NAMALWA (cell line): ENCODE measurements around the gene MYCBPAP.

ENCODE experiments used
- DNase-seq: peaks from one replicate; pipeline ENCODE4 v3.0.0-alpha.2; 2015; ENCODE audit warnings: low spot score

MYCBPAP gene

DNA sequence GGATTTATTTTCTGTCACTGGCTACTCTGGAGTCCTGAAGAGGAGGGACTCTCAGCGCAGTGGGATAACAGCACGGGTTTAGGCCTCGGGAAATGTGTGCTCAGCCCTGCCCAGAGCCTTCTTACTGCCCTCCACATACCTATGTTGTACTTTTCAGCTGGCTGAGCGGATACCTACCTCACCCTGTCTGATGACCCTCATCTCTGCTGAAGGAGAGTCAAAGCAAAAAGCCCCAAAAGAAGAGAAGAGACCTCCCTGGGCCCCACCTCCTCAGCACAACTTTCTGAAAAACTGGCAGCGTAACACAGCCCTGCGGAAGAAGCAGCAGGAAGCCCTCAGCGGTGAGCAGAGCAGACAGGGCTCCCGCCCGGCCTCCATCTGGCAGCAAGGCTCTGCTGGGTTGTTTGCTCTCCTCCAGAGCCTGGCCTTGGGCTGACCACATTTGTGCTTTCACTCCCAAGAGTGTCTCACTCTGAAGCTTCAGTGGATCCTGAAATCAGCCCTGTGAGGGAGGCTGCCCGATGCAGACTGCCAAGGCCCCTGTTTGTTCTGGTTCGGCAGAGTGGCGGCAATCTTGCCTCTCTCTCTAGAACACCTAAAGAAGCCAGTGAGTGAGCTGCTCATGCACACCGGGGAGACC, 10.3 kb downstream of the MYCBPAP start:
- DNase-seq = no peak

DNA sequence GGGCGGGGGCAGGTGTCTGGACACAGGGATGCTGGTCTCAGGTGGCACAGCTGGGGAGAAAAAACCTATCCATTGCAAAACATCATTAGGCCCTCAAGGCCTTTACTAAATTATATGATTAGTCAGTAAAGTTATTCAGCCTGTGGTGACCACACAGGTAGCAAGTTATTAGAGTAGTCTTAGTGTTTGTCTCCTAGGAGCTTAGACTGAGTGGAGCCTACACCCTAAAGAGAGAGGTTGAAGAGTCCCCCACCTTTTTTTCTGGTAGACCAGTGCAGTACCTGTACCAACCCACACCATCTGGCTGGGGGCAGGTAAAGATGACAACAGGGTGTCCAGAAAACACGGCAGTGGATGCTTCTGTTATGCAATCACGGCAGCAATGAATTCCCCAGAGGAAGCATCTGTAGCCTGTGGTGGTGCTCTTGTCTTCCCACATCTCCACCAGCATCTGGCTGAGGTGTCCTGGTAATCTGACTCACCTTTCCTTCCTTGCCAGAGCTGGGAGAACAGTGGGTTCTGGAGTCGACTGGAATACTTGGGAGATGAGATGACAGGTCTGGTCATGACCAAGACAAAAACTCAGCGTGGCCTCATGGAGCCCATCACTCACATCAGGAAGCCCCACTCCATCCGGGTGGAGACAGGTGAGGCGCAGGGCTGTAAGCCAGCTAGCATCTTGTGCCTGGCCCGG, 11.0 kb downstream of the MYCBPAP start:
- DNase-seq = no peak

- no peak for DNase-seq
Observed at GRCh38 chr17:50520483-50520882, 12.2 kb downstream of the MYCBPAP start.

DNA sequence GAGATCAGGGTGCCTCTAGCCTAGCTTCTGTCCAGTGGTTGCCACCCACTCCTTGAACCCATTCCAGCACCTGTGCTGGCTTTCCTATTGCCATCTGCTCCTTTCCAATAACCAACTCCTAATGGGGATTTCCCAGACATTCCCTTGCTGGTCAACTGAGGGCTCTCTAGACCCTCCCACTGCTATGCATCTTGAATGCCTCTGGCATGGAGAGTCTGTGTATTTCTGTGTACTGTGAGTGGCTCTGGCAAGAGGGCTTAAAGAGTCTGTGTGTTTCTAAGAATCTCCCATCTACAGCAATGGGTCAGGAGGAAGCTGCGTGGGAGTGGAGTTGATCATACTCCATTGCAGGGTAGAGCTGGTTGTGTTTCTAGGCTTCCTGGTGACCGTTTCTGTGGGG, 13.3 kb downstream of the MYCBPAP start:
- DNase-seq = no peak

DNA sequence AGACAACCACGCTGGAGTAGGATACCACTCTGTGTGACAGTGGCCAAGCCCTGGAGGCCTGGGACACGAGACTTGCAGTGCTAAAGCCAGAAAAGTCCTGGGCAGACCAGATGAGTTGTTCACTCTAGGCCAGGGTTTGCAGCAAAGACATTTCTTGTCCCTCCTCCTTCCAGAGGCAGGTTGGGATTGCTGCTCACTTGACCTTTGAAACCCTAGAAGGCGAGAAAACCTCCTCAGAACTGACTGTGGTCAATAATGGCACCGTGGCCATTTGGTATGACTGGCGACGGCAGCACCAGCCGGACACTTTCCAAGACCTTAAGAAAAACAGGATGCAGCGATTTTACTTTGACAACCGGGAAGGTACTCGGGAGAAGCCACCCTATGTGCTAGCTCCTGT, 14.5 kb downstream of the MYCBPAP start:
- DNase-seq = no peak

DNA sequence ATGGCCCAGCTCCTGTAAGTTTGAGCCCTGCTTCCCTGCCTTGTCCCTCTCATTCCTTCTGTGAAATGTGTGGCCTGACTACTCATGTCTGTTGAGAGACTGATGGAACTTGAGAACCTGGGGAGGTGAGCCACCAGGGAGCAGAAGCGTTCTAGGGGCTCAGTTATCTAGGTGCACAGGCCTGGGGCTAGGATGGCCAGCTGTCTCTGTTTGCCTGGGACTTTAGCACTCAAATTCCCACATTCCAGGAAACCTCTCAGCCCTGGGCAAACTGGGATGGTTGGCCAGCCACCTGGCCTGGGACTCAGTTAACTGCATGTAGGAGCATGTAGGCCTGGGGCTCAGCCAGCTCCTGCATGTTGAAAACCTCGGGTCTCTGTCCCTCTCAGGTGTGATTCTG, 15.0 kb downstream of the MYCBPAP start:
- no peak for DNase-seq

DNA sequence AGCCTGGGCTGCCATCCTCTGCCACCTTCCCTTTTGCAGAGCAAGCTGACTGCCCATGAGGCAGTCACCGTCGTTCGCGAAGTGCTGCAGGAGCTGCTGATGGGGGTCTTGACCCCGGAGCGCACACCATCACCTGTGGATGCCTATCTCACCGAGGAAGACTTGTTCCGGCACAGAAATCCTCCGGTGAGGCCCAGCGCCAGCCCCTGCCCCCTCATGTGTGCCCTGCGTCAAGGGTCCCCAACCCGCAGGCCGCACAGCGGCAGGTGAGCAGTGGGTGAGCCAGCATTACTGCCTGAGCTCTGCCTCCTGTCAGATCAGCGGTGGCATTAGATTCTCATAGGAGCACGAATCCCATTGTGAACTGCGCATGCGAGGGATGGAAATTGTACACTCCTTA, 16.6 kb downstream of the MYCBPAP start:
- DNase-seq = no peak

DNA sequence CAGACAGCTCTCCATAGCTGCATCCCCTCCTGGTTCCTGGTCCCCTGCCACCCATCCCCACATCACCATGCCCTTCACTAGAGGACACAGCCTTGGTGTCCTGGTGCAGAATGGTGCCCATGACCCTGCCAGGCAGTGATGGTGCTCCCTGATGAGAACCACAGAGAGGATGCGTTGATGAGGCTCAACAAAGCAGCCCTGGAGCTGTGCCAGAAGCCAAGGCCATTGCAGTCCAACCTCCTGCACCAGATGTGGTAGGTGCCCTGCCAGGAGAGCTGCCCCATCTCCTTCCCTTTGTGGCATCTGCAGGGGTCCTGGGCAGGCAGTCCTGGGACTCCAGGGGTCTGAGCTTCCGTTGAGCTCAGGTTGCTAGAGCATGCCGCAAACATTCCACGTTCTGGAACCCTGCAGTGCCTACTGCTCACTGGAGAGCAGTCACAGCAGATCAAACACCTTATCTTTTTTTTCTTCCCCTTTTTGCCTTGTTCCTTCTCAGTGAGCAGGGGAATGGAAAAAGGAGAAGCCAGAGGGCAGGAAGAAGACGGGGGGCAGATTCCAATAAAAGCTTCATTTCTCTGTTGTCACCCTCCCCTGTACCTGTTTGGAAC, 19.0 kb downstream of the MYCBPAP start:
- DNase-seq = no peak

DNA sequence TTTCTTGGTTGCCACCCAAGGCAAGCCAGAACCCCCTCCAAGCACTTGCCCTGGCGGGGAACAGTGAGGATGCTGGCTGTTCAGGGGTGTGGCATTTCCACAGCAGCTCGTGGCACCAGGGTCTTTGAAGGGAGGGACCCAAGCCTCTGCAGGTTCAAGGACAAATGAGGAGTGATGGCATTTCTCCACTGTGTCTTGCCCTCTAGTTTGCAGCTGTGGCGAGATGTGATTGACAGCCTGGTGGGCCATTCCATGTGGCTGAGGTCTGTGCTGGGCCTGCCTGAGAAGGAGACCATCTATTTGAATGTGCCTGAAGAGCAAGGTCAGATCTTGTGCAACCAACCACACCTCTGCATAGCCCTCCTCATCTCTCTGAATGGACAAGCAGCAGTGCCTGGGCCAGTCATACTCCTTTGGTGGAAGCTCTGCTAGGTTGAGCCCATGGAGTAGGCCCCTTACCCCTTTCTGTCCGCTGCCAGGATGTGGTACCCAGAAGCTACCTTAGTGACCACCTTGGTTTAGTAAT, 19.8 kb downstream of the MYCBPAP start:
- no peak for DNase-seq

GRCh38 chr17:50529849-50530248, 21.6 kb downstream of the MYCBPAP start:
- DNase-seq = no peak

DNA sequence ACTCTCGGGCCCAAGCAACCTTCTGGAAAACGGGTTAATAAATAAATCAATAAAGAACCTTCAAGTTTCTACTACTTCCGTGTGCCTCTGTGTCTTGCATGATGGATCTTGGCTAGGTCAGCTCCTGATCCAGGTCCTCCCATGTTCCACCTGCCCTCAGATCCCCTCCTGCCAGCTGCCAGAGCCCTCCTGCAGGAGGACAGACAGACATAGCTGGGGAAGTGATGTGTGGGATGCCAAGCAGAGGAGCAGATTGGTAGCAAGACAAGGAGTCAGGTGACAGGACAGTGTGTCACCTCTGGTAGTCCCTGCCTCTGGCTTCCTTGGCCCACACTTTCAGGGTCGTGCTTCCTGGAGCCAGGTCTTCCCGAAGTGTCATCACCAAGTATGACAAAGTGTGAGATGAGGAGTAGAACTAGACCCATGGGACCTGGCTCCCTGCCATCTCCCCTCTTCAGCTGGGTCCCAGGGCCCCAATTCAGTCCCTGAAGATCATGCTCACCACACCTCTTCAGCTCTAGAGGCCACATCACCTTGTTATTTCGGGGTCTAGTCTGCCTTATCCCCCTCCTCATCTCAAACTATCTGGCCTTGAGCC, 23.3 kb downstream of the MYCBPAP start:
- DNase-seq = no peak

- no peak for DNase-seq
Observed at GRCh38 chr17:50532452-50533024, 24.3 kb downstream of the MYCBPAP start, which contains the start of gene EPN3. Gene EPN3 (plus strand): TSS chr17:50532735. CDS start chr17:50536557, 3,822 bp downstream.

GRCh38 chr17:50533185-50533584, 24.9 kb downstream of the MYCBPAP start:
- no peak for DNase-seq

DNA sequence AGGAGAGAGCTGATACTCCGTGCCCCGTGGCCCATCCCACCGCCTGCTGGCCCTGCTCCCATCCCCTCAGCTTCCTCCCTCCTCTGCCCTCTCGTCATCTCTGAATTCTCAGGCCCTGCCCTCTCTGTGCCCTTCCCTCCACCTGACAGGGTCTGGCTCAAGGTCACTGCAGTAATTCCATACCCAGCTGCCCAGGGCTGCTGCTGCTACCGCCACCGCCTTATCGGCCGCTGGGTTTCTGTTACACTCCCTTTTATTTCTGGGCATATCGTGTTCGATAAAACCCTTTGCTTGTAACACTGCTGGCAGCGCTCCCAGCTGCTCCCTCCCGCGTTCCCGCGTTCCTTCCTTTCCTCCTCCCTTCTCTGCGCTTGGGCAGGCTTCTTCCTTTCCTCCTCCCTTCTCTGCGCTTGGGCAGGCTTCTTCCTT, 25.5 kb downstream of the MYCBPAP start:
- no peak for DNase-seq

GRCh38 chr17:50534222-50534978, 26.2 kb downstream of the MYCBPAP start:
- no peak for DNase-seq

DNA sequence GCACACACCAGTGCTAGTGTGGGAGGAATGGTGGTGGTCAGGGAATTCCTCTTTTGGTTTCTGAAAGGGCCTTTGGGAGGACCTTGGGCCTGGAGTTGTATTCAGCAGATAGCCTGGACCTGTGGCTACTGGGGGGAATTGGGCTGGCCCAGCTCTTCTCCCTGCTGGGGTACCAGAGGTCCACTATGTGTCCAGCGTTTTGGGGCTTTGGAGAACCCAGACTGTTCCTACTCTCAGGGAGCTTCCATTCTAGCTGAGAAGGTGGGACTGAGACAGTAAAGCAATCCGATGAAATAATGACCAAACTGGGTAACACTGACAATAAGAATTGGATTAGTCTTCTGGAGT, 26.7 kb downstream of the MYCBPAP start:
- no peak for DNase-seq

DNA sequence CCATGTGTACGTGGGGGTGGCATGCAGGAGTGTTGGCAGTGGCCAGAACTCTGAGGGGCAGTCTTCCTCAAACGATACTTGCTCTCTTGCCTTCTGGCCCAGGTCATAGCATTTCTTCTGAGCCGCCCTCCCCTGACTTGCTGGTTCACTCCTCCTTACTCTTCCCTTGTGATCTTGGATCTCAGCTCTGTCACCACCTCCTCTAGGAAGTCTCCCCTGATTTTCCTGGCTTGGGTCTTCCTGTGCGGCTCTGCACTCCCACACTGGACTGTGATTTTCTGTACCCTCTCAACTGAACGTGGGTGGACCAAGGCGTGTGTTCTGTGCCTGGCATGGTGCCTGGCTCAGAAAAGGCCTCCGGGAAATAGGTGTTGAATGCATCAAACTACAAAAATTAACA, 27.2 kb downstream of the MYCBPAP start:
- no peak for DNase-seq

DNA sequence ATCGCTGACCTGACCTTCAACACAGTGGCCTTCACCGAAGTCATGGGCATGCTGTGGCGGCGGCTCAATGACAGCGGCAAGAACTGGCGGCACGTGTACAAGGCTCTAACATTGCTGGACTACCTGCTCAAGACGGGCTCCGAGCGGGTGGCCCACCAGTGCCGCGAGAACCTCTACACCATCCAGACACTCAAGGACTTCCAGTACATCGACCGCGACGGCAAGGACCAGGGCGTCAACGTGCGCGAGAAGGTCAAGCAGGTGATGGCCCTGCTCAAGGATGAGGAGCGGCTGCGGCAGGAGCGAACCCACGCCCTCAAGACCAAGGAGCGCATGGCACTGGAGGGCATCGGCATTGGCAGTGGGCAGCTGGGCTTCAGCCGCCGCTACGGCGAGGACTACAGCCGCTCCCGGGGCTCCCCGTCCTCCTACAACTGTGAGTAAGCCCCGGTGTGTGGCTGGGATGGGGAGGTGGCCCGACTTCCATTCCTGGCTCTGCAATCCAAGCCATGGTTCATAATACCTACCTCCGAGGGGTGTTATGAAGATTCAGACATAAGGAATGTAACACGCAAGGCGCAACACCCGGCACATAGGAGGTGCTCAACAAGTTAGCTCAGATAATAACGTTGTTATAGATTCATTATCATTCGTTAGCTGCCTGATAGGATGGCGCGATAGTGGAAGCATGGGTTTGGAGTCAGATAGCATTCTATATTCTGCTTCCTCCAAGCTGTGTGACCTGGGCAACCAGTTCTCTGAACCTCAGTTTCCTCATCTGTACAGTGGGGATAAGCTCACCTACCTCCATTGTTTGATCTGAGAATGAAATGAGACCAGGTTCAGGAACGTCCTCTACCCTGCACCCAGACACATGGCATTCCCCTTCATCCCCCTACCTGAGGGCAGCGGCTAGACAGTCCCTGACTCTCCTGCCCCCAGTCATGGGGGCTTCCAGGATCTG, 28.7 kb downstream of the MYCBPAP start:
- DNase-seq = no peak

DNA sequence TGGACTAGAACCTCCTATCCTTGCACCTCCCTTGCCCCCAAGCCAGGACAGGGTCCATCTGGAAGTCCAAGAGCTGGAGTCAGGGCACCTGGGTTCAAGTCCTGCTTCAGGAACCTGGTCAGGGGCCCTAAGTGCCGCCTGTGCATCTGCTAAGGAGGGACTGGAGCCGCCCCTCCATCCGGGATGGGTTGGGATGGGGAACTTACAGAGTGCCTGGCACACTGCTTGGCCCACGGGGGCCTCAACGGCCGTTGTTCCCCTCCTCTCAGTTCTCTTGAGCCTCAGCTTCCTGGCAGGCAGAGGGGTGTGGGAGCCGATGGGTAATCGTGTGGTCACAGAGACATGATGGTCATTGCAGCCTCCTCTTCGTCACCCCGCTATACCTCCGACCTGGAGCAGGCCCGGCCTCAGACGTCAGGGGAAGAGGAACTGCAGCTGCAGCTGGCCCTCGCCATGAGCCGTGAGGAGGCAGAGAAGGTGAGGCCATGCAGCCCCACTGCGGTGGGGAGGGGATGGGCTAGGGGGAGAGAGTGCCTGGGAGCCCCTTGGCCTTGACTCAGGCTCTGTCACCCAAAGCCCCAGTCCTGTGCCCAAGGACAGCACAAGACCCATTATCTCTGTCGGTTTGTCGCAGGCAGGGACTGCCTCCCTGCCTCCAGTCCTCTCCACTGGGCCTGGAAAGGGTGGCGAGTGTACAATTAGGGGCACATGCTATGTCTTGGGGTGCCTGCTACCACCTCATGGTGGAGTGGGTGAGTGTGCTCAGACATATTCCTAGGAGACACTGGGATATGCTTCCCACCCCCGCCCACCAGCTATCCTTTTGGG, 29.7 kb downstream of the MYCBPAP start:
- DNase-seq = no peak
